SK-N-SH treated with all-trans-retinoic acid at 6 μM for 48 hours (cell line): Measurements from ENCODE around the gene RNF138.

Experiments used
- ATAC-seq: fragments of 200-7000 bp; cut with Tn5 transposase; 3 replicates; pipeline ENCODE4 v1.9.1; 2020; ENCODE audit warnings: mild to moderate bottlenecking, moderate library complexity
- ARNTL ChIP-seq: fragments of 450-650 bp; formaldehyde crosslinking; IDR thresholded peaks from 2 replicates; pipeline ENCODE4 v1.5.0; 2020; ENCODE audit warnings: low read depth, mild to moderate bottlenecking, moderate library complexity, borderline replicate concordance
- BACH2 ChIP-seq: fragments of 250-450 bp; sonication (Bioruptor Pico); IDR thresholded peaks from 2 replicates; pipeline ENCODE4 v1.9.0; 2021; ENCODE audit warnings: mild to moderate bottlenecking, borderline replicate concordance
- ESRRG ChIP-seq: fragments of 250-450 bp; sonication (Bioruptor Pico); IDR thresholded peaks from 2 replicates; pipeline ENCODE4 v1.6.1; 2021; ENCODE audit warnings: mild to moderate bottlenecking
- GLIS3 ChIP-seq: fragments of 250-450 bp; sonication (Bioruptor Pico); IDR thresholded peaks from 2 replicates; pipeline ENCODE4 v1.5.0; 2020; ENCODE audit warnings: mild to moderate bottlenecking, moderate library complexity
- OSR1 ChIP-seq: fragments of 250-450 bp; sonication (Bioruptor Pico); IDR thresholded peaks from 2 replicates; pipeline ENCODE4 v1.8.0; 2022; ENCODE audit warnings: moderate library complexity, mild to moderate bottlenecking, inconsistent platforms
- PPARA ChIP-seq: fragments of 250-450 bp; sonication (Bioruptor Pico); IDR thresholded peaks from 2 replicates; pipeline ENCODE4 v1.5.0; 2020; ENCODE audit warnings: mild to moderate bottlenecking, borderline replicate concordance
- SNAI2 ChIP-seq: fragments of 250-450 bp; sonication (Bioruptor Pico); IDR thresholded peaks from 2 replicates; pipeline ENCODE4 v1.5.0; 2020; ENCODE audit warnings: mild to moderate bottlenecking, moderate library complexity
- ZC3H10 ChIP-seq: fragments of 250-450 bp; sonication (Bioruptor Pico); IDR thresholded peaks from 2 replicates; pipeline ENCODE4 v1.5.1; 2021; ENCODE audit warnings: mild to moderate bottlenecking, moderate library complexity
- ZFP3 ChIP-seq: fragments of 250-450 bp; sonication (Bioruptor Pico); IDR thresholded peaks from 2 replicates; pipeline ENCODE4 v1.5.0; 2020; ENCODE audit warnings: mild to moderate bottlenecking, moderate library complexity
- ZFP30 ChIP-seq: fragments of 450-650 bp; formaldehyde crosslinking; IDR thresholded peaks from 2 replicates; pipeline ENCODE4 v1.5.0; 2022; ENCODE audit warnings: mild to moderate bottlenecking, moderate library complexity
- ZNF565 ChIP-seq: fragments of 450-650 bp; formaldehyde crosslinking; conservative IDR thresholded peaks from 2 replicates; pipeline ENCODE4 v1.5.0; 2020; ENCODE audit warnings: low read depth, mild to moderate bottlenecking, moderate library complexity
- ZNF70 ChIP-seq: fragments of 450-650 bp; formaldehyde crosslinking; IDR thresholded peaks from 2 replicates; pipeline ENCODE4 v1.5.0; 2020; ENCODE audit warnings: mild to moderate bottlenecking, moderate library complexity
- ZNF8 ChIP-seq: fragments of 450-650 bp; formaldehyde crosslinking; IDR thresholded peaks from 2 replicates; pipeline ENCODE4 v1.5.0; 2020; ENCODE audit warnings: mild to moderate bottlenecking, moderate library complexity
- TF ChIP-seq, protein P1 (sequence below): fragments of 250-450 bp; sonication (Bioruptor Pico); IDR thresholded peaks from 2 replicates; pipeline ENCODE4 v1.8.0; 2021; ENCODE audit warnings: low read depth, mild to moderate bottlenecking, moderate library complexity, borderline replicate concordance
- TF ChIP-seq, protein P2 (sequence below): fragments of 250-450 bp; sonication (Bioruptor Pico); IDR thresholded peaks from 2 replicates; pipeline ENCODE4 v1.5.0; 2020; ENCODE audit warnings: mild to moderate bottlenecking, moderate library complexity
- TF ChIP-seq, protein P3 (sequence below): fragments of 250-450 bp; sonication (Bioruptor Pico); IDR thresholded peaks from 2 replicates; pipeline ENCODE4 v1.8.0; 2020; ENCODE audit warnings: mild to moderate bottlenecking, moderate library complexity, borderline replicate concordance
- TF ChIP-seq, protein P4 (sequence below): fragments of 250-450 bp; sonication (Bioruptor Pico); IDR thresholded peaks from 2 replicates; pipeline ENCODE4 v1.5.1; 2021; ENCODE audit warnings: mild to moderate bottlenecking, moderate library complexity

Gene RNF138

DNA sequence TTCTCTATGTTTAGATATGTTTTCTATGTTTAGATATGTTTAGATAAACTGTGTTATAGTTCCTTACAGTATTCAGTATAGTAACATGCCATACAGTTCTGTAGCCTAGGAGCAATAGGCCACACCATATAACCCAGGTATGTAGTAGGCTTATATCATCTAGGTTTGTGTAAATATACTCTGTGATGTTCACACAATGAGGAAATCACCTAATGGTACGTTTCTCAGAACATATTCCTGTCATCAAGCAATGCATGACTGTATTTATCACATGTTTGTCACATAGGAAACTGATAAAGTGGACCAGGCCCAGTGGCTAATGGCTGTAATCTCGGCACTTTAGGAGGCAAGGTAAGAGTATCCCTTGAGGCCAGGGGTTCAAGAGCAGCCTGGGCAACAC is 44.0 kb downstream of the RNF138 start:
- TF ChIP-seq OSR1 (no peak), ZNF70 (no peak), ZFP30 (CRISPR knock-in tag) (no peak), ZC3H10 (CRISPR knock-in tag) (no peak), ZNF565 (CRISPR knock-in tag) (no peak), ZFP3 (no peak)
- TF ChIP-seq, protein P1, sequence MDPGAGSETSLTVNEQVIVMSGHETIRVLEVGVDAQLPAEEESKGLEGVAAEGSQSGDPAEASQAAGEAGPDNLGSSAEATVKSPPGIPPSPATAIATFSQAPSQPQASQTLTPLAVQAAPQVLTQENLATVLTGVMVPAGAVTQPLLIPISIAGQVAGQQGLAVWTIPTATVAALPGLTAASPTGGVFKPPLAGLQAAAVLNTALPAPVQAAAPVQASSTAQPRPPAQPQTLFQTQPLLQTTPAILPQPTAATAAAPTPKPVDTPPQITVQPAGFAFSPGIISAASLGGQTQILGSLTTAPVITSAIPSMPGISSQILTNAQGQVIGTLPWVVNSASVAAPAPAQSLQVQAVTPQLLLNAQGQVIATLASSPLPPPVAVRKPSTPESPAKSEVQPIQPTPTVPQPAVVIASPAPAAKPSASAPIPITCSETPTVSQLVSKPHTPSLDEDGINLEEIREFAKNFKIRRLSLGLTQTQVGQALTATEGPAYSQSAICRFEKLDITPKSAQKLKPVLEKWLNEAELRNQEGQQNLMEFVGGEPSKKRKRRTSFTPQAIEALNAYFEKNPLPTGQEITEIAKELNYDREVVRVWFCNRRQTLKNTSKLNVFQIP = no peak
- TF ChIP-seq, protein P2, sequence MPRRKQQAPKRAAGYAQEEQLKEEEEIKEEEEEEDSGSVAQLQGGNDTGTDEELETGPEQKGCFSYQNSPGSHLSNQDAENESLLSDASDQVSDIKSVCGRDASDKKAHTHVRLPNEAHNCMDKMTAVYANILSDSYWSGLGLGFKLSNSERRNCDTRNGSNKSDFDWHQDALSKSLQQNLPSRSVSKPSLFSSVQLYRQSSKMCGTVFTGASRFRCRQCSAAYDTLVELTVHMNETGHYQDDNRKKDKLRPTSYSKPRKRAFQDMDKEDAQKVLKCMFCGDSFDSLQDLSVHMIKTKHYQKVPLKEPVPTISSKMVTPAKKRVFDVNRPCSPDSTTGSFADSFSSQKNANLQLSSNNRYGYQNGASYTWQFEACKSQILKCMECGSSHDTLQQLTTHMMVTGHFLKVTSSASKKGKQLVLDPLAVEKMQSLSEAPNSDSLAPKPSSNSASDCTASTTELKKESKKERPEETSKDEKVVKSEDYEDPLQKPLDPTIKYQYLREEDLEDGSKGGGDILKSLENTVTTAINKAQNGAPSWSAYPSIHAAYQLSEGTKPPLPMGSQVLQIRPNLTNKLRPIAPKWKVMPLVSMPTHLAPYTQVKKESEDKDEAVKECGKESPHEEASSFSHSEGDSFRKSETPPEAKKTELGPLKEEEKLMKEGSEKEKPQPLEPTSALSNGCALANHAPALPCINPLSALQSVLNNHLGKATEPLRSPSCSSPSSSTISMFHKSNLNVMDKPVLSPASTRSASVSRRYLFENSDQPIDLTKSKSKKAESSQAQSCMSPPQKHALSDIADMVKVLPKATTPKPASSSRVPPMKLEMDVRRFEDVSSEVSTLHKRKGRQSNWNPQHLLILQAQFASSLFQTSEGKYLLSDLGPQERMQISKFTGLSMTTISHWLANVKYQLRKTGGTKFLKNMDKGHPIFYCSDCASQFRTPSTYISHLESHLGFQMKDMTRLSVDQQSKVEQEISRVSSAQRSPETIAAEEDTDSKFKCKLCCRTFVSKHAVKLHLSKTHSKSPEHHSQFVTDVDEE = no peak
- TF ChIP-seq, protein P3, sequence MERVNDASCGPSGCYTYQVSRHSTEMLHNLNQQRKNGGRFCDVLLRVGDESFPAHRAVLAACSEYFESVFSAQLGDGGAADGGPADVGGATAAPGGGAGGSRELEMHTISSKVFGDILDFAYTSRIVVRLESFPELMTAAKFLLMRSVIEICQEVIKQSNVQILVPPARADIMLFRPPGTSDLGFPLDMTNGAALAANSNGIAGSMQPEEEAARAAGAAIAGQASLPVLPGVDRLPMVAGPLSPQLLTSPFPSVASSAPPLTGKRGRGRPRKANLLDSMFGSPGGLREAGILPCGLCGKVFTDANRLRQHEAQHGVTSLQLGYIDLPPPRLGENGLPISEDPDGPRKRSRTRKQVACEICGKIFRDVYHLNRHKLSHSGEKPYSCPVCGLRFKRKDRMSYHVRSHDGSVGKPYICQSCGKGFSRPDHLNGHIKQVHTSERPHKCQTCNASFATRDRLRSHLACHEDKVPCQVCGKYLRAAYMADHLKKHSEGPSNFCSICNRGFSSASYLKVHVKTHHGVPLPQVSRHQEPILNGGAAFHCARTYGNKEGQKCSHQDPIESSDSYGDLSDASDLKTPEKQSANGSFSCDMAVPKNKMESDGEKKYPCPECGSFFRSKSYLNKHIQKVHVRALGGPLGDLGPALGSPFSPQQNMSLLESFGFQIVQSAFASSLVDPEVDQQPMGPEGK (CRISPR knock-in tag) = no peak
- ATAC-seq = no peak

DNA sequence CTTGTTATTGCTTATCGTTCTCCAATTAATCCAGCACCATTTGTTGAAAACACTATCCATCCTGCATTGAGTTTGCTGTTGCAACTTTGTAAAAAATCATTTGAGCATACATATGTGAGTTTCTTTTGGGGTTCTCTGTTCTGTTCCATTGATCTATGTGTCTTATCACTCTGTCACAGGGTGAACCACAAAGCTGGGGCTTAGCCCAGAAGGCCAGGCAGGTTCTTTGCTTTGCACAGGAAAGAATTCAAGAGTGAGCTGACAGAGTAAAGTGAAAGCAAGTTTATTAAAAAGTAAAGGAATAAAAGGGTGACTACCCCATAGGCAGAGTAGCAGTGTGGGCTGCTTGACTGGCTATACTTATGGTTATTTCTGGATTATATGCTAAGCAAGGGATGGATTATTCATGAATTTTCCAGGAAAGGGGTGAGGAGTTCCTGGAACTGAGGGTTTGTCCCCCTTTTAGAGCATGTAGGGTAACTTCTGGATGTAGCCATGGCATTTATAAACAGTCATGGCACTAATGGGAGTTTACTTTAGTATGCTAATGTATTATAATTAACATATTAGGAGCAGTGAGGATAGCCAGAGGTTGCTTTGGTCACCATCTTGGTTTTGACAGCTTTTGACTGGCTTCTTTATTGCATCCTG is 46.8 kb downstream of the RNF138 start:
- TF ChIP-seq ZNF565 (CRISPR knock-in tag) = no peak
- no peak for TF ChIP-seq ARNTL (CRISPR knock-in tag)
- no peak for TF ChIP-seq ZNF8 (CRISPR knock-in tag)
- TF ChIP-seq, all 23 proteins: peak for 0
- ATAC-seq = no peak

DNA sequence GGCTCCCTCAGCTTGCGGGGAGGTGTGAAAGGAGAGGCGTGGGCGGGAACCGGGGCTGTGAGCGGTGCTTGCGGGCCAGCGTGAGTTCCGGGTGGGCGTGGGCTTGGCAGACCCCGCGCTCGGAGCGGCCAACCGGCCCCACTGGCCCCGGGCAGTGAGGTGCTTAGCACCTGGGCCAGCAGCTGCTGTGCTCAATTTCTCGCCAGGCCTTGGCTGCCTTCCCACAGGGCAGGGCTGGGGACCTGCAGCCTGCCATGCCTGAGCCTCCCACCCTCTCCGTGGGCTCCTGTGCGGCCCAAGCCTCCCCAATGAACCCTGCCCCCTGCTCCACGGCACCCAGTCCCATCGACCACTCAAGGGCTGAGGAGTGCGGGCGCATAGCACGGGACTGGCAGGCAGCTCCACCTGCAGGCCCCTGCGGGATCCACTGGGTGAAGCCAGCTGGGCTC is 48.2 kb downstream of the RNF138 start:
- ATAC-seq = no peak
- TF ChIP-seq ZFP30 (CRISPR knock-in tag) = no peak
- TF ChIP-seq, all 23 proteins: peak for 0

DNA sequence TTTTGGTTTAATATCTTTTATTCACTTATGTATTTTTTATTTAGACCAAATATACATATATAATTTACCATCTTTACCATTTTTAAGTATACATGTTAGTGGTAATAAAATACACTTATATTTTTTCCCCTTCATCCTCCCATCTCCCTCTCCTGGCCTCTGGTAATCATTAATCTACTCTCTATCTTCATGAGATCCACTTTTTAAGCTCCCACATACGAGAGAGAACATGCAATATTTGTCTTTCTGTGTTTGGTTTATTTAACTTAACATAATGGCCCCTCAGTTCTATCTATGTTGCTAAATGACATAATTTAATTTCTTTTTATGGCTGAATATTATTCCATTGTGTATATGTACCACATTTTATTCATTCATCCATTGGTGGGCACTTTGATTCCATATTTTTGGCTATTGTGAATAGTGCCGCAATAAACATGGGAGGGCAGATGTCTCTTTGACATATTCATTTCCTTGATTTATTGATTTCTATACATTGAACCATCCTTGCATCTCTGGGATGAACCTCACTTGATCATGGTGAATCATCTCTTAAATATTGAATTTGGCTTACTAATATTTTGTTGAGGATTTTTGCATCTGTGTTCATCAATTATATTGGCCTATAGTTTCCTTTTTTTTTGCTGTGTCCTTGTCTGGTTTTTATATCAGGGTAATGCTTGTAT is 56.7 kb downstream of the RNF138 start:
- no peak for ATAC-seq
- no peak for TF ChIP-seq ZFP3
- TF ChIP-seq ZNF70 = no peak
- no peak for TF ChIP-seq SNAI2 (CRISPR knock-in tag)
- no peak for TF ChIP-seq ZNF8 (CRISPR knock-in tag)
- no peak for TF ChIP-seq ZFP30 (CRISPR knock-in tag)
- TF ChIP-seq ARNTL (CRISPR knock-in tag) = no peak
- TF ChIP-seq, protein P4, sequence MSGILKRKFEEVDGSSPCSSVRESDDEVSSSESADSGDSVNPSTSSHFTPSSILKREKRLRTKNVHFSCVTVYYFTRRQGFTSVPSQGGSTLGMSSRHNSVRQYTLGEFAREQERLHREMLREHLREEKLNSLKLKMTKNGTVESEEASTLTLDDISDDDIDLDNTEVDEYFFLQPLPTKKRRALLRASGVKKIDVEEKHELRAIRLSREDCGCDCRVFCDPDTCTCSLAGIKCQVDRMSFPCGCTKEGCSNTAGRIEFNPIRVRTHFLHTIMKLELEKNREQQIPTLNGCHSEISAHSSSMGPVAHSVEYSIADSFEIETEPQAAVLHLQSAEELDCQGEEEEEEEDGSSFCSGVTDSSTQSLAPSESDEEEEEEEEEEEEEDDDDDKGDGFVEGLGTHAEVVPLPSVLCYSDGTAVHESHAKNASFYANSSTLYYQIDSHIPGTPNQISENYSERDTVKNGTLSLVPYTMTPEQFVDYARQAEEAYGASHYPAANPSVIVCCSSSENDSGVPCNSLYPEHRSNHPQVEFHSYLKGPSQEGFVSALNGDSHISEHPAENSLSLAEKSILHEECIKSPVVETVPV (CRISPR knock-in tag) = no peak
- no peak for TF ChIP-seq ESRRG (CRISPR knock-in tag)
- TF ChIP-seq OSR1 = no peak

DNA sequence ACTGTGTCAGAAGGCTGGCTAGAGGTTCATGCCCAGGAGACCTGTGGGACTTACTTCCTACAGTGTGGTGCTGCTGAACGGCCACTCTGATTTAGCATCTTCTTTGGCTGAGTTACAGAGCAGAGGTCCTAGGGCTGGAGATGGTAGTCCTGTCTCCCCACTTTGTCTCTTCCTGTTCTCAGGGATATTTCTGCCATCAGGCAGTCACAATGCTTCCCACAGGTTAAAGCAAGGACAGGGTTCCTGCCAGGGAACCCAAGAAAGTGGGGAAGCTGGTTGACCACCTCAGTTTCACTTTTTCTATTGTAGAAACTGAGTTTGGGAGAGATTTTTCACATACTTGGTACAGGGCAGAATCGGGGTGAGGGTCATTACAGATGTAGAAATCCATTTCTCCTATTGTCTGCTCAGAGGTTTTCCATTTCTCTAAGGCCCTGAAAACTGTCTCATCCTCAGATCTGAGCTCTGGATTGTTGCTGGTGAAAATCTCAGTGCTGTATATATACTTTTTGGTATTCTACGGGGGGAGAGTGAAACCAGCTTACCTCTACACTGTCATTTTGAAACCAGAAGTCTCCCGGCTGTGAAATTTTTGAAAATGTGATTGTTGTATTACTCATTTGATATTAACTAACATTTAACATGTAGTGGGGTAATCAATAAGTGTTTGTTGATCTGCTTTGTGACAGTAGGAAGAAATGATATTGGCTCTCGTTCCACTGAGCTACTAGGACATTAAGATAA is 61.2 kb downstream of the RNF138 start:
- ATAC-seq = no peak
- TF ChIP-seq, protein P4 (CRISPR knock-in tag) = no peak
- TF ChIP-seq PPARA (CRISPR knock-in tag) = no peak
- TF ChIP-seq GLIS3 (CRISPR knock-in tag) = no peak
- TF ChIP-seq, protein P1 = no peak
- TF ChIP-seq, protein P2 = no peak
- TF ChIP-seq ARNTL (CRISPR knock-in tag) = no peak
- TF ChIP-seq BACH2 (CRISPR knock-in tag) = no peak
